Mesothelial cell of epicardium (in vitro differentiated cells): ENCODE measurements around the gene MVB12B. TPM values are rescaled to one million over a fixed set of nuclear protein-coding genes. Genes with fewer than 3 reads are reported as not detected.
A peak's percentile ranks its signal among the peaks of the same experiment; 100 is the strongest.
"Not testable (repeated sequence)": the region's sequence is repeated elsewhere in the genome, so short reads cannot be mapped to it uniquely, and the experiment has no call there.

Source experiments
- DNase-seq, 2 experiments: peaks; one replicate each; pipeline ENCODE4 v3.0.0; 2021; ENCODE audit warnings: low spot score in 2 of 2; ENCODE audit not compliant: unreplicated experiment in 2 of 2
- H3K27ac Mint-ChIP-seq: 2 replicates; pipeline ENCODE4 v1.8.0; 2021; ENCODE audit warnings: mixed read lengths
- H3K27me3 Mint-ChIP-seq: 2 replicates; pipeline ENCODE4 v1.8.0; 2021; ENCODE audit warnings: low read depth, mixed read lengths
- H3K36me3 Mint-ChIP-seq: 2 replicates; pipeline ENCODE4 v1.8.0; 2021; ENCODE audit warnings: mixed read lengths
- H3K4me1 Mint-ChIP-seq: 2 replicates; pipeline ENCODE4 v1.8.0; 2021; ENCODE audit warnings: mixed read lengths
- H3K4me3 Mint-ChIP-seq: 2 replicates; pipeline ENCODE4 v1.8.0; 2021; ENCODE audit warnings: mild to moderate bottlenecking, moderate library complexity, mixed read lengths
- H3K9me3 Mint-ChIP-seq: 2 replicates; pipeline ENCODE4 v1.8.0; 2021; ENCODE audit warnings: mixed read lengths
- total RNA-seq: library from RNA; stranded (reverse); gene quantifications from 3 replicates; pipeline ENCODE4 v1.2.1, GENCODE V29; 2021
- TF ChIP-seq, protein P1 (sequence below): fragments of 200-600 bp; sonication (generic); IDR thresholded peaks from one replicate; pipeline ENCODE4 v1.5.0; 2021; ENCODE audit warnings: antibody characterized with exemption; ENCODE audit not compliant: unreplicated experiment

MVB12B gene
- total RNA-seq, 1 donor from 2014 or later: 43.7 TPM

DNA sequence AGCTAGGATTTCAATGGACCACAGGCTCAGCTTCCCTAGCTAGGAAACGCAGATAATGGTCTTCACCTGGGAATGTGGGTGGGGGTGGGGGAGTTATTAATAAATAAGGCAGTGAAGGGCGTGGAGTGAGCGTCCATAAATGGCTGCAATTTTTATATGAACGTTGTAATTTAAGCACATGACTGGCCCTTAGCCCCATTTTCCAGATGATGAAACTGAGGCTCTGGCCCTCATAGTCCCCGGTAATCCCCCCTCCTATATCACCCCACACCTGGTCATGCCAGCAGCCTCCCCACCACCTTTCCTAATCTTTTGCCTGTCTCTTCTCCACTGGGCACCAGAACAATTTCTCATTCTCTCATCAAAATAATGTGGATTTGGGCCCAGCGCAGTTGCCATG lies 225.2 kb downstream of the MVB12B start:
- no peak for DNase-seq
- no peaks in the 10 kb centered on the region for H3K36me3 Mint-ChIP-seq
- H3K27me3 Mint-ChIP-seq: no peaks in the 10 kb centered on the region
- H3K27ac Mint-ChIP-seq: no peak overlapping the region
- H3K9me3 Mint-ChIP-seq: no peaks in the 10 kb centered on the region
- H3K4me1 Mint-ChIP-seq: peaks cover 2% of the 10 kb centered on the region
- TF ChIP-seq, protein P1, sequence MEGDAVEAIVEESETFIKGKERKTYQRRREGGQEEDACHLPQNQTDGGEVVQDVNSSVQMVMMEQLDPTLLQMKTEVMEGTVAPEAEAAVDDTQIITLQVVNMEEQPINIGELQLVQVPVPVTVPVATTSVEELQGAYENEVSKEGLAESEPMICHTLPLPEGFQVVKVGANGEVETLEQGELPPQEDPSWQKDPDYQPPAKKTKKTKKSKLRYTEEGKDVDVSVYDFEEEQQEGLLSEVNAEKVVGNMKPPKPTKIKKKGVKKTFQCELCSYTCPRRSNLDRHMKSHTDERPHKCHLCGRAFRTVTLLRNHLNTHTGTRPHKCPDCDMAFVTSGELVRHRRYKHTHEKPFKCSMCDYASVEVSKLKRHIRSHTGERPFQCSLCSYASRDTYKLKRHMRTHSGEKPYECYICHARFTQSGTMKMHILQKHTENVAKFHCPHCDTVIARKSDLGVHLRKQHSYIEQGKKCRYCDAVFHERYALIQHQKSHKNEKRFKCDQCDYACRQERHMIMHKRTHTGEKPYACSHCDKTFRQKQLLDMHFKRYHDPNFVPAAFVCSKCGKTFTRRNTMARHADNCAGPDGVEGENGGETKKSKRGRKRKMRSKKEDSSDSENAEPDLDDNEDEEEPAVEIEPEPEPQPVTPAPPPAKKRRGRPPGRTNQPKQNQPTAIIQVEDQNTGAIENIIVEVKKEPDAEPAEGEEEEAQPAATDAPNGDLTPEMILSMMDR: no peak
- no peak overlapping the region for H3K4me3 Mint-ChIP-seq

- Mint-ChIP-seq H3K9me3 (no peaks in the 10 kb centered on the region), H3K27ac (no peak overlapping the region), H3K4me1 (peaks cover 4% of the 10 kb centered on the region), H3K27me3 (peaks cover 11% of the 10 kb centered on the region), H3K4me3 (no peak overlapping the region), H3K36me3 (no peaks in the 10 kb centered on the region)
- DNase-seq: no peak
- TF ChIP-seq, protein P1: no peak
These were observed 227.7 kb downstream of the MVB12B start for GRCh38 chr9:126554292-126554691.

- TF ChIP-seq, protein P1: peak; percentile 58
- H3K9me3 Mint-ChIP-seq, H3K4me1 Mint-ChIP-seq, H3K36me3 Mint-ChIP-seq, DNase-seq, H3K4me3 Mint-ChIP-seq, H3K27ac Mint-ChIP-seq: not testable (repeated sequence)
- peaks cover 23% of the 10 kb centered on the region for H3K27me3 Mint-ChIP-seq
These were observed 228.8 kb downstream of the MVB12B start for GRCh38 chr9:126555421-126555820.
